Measurements from ENCODE around the gene BTBD7.

The BTBD7 gene

DNA sequence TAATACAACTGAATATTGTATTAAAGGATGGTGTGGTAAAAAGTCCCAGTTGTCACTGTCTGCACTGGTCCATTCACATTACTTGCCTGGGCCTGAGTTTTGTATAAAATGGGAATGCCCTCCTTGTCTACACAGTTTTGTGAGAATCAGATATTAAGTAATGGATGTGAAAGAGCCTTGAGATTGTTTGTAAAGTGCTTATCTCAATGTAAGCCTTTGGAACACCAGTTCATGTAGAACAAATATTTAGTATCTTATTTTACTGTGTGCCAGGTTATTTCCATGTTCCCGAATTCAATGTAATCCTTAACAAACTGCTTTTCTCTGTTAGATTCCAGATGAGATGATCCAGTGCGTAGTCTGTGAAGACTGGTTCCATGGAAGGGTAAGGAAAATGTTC, 118.2 kb downstream of the BTBD7 start:
- no peak for TF ChIP-seq FOXP2 (optimal IDR thresholded peaks at IDR 0.05; ENCODE audit: borderline replicate concordance, extremely low read depth, extremely low read length, insufficient read depth)
- TF ChIP-seq SIN3A (IDR thresholded peaks at IDR 0.05; ENCODE audit: borderline replicate concordance, insufficient read depth, low read length): no peak
- TF ChIP-seq, protein P1, sequence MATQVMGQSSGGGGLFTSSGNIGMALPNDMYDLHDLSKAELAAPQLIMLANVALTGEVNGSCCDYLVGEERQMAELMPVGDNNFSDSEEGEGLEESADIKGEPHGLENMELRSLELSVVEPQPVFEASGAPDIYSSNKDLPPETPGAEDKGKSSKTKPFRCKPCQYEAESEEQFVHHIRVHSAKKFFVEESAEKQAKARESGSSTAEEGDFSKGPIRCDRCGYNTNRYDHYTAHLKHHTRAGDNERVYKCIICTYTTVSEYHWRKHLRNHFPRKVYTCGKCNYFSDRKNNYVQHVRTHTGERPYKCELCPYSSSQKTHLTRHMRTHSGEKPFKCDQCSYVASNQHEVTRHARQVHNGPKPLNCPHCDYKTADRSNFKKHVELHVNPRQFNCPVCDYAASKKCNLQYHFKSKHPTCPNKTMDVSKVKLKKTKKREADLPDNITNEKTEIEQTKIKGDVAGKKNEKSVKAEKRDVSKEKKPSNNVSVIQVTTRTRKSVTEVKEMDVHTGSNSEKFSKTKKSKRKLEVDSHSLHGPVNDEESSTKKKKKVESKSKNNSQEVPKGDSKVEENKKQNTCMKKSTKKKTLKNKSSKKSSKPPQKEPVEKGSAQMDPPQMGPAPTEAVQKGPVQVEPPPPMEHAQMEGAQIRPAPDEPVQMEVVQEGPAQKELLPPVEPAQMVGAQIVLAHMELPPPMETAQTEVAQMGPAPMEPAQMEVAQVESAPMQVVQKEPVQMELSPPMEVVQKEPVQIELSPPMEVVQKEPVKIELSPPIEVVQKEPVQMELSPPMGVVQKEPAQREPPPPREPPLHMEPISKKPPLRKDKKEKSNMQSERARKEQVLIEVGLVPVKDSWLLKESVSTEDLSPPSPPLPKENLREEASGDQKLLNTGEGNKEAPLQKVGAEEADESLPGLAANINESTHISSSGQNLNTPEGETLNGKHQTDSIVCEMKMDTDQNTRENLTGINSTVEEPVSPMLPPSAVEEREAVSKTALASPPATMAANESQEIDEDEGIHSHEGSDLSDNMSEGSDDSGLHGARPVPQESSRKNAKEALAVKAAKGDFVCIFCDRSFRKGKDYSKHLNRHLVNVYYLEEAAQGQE (IDR thresholded peaks at IDR 0.05; ENCODE audit: insufficient read depth in 1 of 2, low read depth in 2 of 2, low read length in 2 of 2): no peak
- no peak for TF ChIP-seq TAF1 (IDR thresholded peaks at IDR 0.05; ENCODE audit: borderline replicate concordance, insufficient read depth, low read length)
- TF ChIP-seq POLR2AphosphoS5 (IDR thresholded peaks at IDR 0.05; ENCODE audit: low read depth, low read length): no peak

DNA sequence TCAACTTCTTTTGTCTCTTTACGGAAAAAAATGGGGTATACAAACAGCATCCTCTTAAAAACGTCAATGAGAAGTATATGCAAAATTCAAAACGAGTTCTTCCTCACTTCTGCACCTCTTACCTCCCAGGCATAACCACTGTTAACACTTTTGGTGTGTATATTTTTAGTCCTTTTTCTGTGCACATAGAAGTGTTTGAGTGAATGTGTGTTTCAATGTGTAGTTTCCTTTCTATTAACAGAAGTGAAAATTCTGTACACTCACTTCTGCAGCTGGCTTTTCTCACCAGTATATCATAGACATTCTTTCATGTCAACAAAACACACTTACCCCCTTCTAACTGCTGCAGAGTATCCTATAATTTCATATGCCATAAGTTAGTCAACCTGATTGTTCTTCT, 120.4 kb downstream of the BTBD7 start:
- TF ChIP-seq, protein P1 (IDR thresholded peaks at IDR 0.05; ENCODE audit: insufficient read depth in 1 of 2, low read depth in 2 of 2, low read length in 2 of 2): no peak
- TF ChIP-seq FOXP2 (optimal IDR thresholded peaks at IDR 0.05; ENCODE audit: borderline replicate concordance, extremely low read depth, extremely low read length, insufficient read depth) (no peak), TAF1 (IDR thresholded peaks at IDR 0.05; ENCODE audit: borderline replicate concordance, insufficient read depth, low read length) (no peak), POLR2AphosphoS5 (IDR thresholded peaks at IDR 0.05; ENCODE audit: low read depth, low read length) (no peak), SIN3A (IDR thresholded peaks at IDR 0.05; ENCODE audit: borderline replicate concordance, insufficient read depth, low read length) (no peak)

DNA sequence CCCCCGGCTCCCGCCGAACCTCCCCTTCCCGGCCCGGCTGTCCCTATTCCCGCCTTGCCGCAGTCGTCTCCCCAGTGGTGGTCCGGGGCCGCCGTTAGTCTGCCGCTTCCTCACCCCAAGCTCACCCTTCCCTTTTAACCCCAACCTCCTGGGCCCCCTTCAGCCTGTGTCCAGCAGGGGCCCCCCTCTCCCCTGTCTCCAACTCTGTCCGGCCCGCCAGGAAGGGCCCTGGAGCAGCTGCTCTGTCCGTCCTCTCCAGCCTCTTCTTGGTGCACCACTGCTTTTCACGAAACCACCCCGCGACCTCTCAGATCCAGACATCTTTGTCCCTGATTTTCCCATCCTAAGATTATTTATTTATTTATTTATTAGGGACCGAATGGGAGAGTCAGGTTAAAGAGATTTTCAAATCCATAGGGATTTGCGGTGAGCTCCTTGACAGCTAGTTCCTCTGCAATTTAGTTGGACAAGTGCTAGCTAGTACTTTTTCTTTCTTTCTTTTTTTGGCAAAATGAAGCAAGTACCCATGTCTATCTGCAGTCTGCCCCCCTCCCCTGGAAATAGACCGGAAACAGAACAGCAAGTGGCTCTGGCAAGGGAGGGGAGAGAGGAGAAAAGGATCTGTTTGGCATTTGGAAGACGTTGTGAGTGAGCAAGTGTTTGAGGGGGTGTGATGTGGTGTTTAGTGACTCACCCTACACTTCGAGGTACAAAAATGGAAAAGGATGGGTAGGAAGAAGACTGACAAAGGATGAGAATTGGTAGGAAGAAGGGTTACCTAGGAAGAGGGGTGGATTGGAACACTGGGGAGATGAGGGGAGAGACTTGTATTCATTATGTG, 125.1 kb downstream of the BTBD7 start:
- TF ChIP-seq SIN3A (IDR thresholded peaks at IDR 0.05; ENCODE audit: borderline replicate concordance, insufficient read depth, low read length) (no peak), FOXP2 (optimal IDR thresholded peaks at IDR 0.05; ENCODE audit: borderline replicate concordance, extremely low read depth, extremely low read length, insufficient read depth) (no peak), POLR2AphosphoS5 (IDR thresholded peaks at IDR 0.05; ENCODE audit: low read depth, low read length) (no peak), TAF1 (IDR thresholded peaks at IDR 0.05; ENCODE audit: borderline replicate concordance, insufficient read depth, low read length) (no peak)
- TF ChIP-seq, protein P1 (IDR thresholded peaks at IDR 0.05; ENCODE audit: insufficient read depth in 1 of 2, low read depth in 2 of 2, low read length in 2 of 2): no peak

DNA sequence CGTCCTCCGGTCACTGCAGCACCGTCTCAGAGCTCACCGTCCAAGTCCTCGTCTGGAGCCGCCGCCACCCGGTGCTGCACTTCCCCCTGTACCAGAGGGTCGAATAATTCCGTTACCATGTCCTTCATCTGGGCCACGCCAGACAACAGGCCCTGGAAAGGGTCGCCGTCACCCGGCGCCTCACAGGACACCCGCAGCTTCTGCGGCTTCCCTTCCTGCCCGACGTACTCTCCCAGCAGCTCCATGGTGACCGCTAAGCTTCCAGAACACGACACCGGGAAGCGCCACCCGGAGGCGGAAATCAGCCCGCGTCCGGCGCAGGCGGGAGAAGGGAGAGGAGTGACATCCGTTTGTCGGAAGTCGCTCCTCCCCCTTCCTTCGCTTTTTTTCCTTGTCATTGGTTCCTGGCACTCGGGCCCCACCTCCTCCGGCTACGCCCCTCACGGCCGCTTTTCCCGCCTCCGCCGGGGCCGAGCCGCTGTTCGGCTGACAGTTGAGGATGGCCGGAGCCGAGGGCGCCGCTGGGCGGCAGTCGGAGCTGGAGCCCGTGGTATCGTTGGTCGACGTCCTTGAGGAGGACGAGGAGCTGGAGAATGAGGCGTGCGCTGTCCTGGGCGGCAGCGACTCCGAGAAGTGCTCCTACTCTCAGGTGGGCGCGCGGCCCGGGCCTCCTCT, 125.9 kb downstream of the BTBD7 start, which contains the start of the genes GON7 and UBR7:
TSS of gene GON7 (minus strand) at position 273 of the 675 bp plus-strand sequence. CDS start at position 245, 28 bp downstream.
TSS of gene UBR7 (plus strand) at position 464 of the 675 bp plus-strand sequence. CDS start at position 500, 36 bp downstream.
- TF ChIP-seq SIN3A (IDR thresholded peaks at IDR 0.05; ENCODE audit: borderline replicate concordance, insufficient read depth, low read length) (peak; percentile 41; the same call in 1 of the 2 replicates), POLR2AphosphoS5 (IDR thresholded peaks at IDR 0.05; ENCODE audit: low read depth, low read length) (peak; percentile 55; the same call in 1 of the 2 replicates), FOXP2 (optimal IDR thresholded peaks at IDR 0.05; ENCODE audit: borderline replicate concordance, extremely low read depth, extremely low read length, insufficient read depth) (peak; percentile 34), TAF1 (IDR thresholded peaks at IDR 0.05; ENCODE audit: borderline replicate concordance, insufficient read depth, low read length) (0 out of 2 replicates have a peak, but pooled peaks have one; percentile 26)
- TF ChIP-seq, protein P1 (IDR thresholded peaks at IDR 0.05; ENCODE audit: insufficient read depth in 1 of 2, low read depth in 2 of 2, low read length in 2 of 2): no peak
